Suprapubic skin (tissue), 4 donors: ENCODE data around the gene MDGA2.
A peak's percentile ranks its signal among the peaks of the same experiment; 100 is the strongest.

Experiments used
- CTCF ChIP-seq, 2 donors: fragments of 200-600 bp in 1 of 2; fragments of 450-650 bp in 1 of 2; sonication (generic) in 1 of 2; IDR thresholded peaks; one replicate each; pipeline ENCODE4 v1.5.1; 2016 to 2019; ENCODE audit warnings: antibody characterized with exemption in 2 of 2, mild to moderate bottlenecking in 1 of 2, moderate library complexity in 1 of 2
- EP300 ChIP-seq: sonication (generic); formaldehyde crosslinking; IDR thresholded peaks from one replicate; pipeline ENCODE4 v1.6.1; 2017; ENCODE audit warnings: antibody characterized with exemption
- POLR2A ChIP-seq, 2 donors: fragments of 450-650 bp; IDR thresholded peaks; one replicate each; pipeline ENCODE4 v1.6.1; 2017; ENCODE audit warnings: antibody characterized with exemption in 2 of 2, mild to moderate bottlenecking in 2 of 2, moderate library complexity in 2 of 2
- POLR2AphosphoS5 ChIP-seq, 3 donors: sonication (generic); formaldehyde crosslinking; IDR thresholded peaks; one replicate each; pipeline ENCODE4 v1.6.1; 2017; ENCODE audit warnings: antibody characterized with exemption in 3 of 3

DNA sequence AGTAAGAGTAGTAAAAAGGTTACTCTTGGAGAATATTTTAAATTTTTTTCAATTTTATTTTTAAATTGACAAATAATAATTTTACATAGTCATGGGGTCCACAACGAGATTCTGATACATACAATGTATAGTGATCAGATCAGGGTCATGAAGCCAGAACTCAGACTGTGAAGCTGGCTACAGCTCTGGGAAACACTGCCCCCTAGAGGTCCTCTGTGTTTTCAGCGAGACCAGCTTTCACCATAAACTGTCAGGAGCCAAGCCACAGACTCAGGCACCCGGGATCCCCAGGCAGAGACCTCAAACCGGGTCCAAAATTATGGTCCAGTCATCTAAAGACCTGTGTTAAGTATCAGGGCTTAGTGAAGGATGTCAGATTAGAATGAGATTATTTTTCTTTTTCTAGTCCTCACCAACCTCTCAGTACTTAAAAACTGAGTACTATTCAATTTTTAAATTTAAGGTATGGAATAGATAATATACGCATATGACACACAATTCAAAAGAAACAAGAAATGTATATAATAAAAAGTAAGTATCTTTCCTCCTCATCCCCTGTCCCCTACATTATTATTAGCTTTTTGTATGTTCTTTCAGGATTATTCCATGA, 397.1 kb downstream of the MDGA2 start:
- TF ChIP-seq CTCF (IDR thresholded peaks at IDR 0.05) (peak in 1 of 2 donors; percentile 45), POLR2A (IDR thresholded peaks at IDR 0.05) (no peak), POLR2AphosphoS5 (IDR thresholded peaks at IDR 0.05) (no peak), EP300 (no peak)
